ENCODE measurements around the gene WARS2.

Gene WARS2

DNA sequence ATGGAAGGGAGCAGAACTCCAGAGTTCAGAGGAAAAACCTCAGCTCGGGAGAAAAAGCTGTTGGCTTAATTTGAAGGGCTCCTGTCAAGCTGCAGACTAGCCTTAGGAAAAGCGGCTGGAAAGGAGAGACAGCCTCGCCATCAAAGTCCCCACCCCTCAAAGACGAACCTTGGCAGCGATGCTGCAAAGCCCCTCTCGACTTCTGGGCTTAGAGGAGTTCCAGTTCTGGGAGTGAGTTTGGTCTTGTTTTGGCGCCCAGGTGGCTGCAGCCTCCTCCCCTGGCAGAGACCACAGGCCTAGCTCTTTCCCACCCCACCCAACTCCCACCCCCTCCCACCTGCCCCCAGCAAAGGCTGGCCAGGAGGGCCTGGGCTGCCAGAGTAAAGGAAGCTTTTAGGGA lies 143.2 kb downstream of the WARS2 start:
- Histone ChIP-seq H3K4me3 (ENCODE audit: low read length) (no peak overlapping the region), H3K4me1 (ENCODE audit: insufficient read depth, low read length) (no peaks in the 10 kb centered on the region), H3K36me3 (ENCODE audit: insufficient read depth, low read length) (no peaks in the 10 kb centered on the region), H3K27me3 (ENCODE audit: insufficient read depth, low read length) (peaks cover 98% of the 10 kb centered on the region), H3K9me3 (ENCODE audit: low read length) (peaks cover 3% of the 10 kb centered on the region), H2AFZ (ENCODE audit: low read depth, low read length) (no peak overlapping the region)

GRCh38 chr1:118995312-118996016 lies 145.0 kb downstream of the WARS2 start:
- Histone ChIP-seq H3K4me3 (ENCODE audit: low read length) (no peak overlapping the region), H3K27me3 (ENCODE audit: insufficient read depth, low read length) (peaks cover 99% of the 10 kb centered on the region), H3K36me3 (ENCODE audit: insufficient read depth, low read length) (no peaks in the 10 kb centered on the region), H3K4me1 (ENCODE audit: insufficient read depth, low read length) (no peaks in the 10 kb centered on the region), H3K9me3 (ENCODE audit: low read length) (peaks cover 3% of the 10 kb centered on the region), H2AFZ (ENCODE audit: low read depth, low read length) (no peak overlapping the region)

DNA sequence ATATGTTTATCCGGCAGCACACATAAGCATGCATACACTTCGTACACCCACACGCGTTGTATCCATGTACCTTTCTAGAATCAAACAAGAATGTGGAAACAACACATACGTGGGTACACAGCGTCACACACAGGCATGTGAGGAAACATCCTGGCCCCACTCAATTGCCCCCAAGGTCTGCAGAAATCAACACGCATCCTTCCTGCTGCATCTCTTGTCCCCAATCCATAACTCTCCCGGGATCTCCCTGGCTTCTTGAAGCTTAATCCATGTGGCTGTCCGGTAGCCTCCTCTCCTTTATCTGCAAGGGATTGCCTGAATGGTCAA lies 146.8 kb downstream of the WARS2 start:
- no peak overlapping the region for H3K4me3 ChIP-seq (ENCODE audit: low read length)
- no peak overlapping the region for H2AFZ ChIP-seq (ENCODE audit: low read depth, low read length)
- H3K4me1 ChIP-seq (ENCODE audit: insufficient read depth, low read length), result peaks cover 4% of the 10 kb centered on the region
- peaks cover 3% of the 10 kb centered on the region for H3K9me3 ChIP-seq (ENCODE audit: low read length)
- no peaks in the 10 kb centered on the region for H3K36me3 ChIP-seq (ENCODE audit: insufficient read depth, low read length)
- peaks cover 99% of the 10 kb centered on the region for H3K27me3 ChIP-seq (ENCODE audit: insufficient read depth, low read length)

- Histone ChIP-seq H3K4me1 (ENCODE audit: insufficient read depth, low read length) (peaks cover 4% of the 10 kb centered on the region), H3K36me3 (ENCODE audit: insufficient read depth, low read length) (no peaks in the 10 kb centered on the region), H3K27me3 (ENCODE audit: insufficient read depth, low read length) (peaks cover 99% of the 10 kb centered on the region), H3K4me3 (ENCODE audit: low read length) (no peak overlapping the region), H2AFZ (ENCODE audit: low read depth, low read length) (no peak overlapping the region), H3K9me3 (ENCODE audit: low read length) (peaks cover 3% of the 10 kb centered on the region)
Observed at GRCh38 chr1:118992868-118993699, 147.4 kb downstream of the WARS2 start.

DNA sequence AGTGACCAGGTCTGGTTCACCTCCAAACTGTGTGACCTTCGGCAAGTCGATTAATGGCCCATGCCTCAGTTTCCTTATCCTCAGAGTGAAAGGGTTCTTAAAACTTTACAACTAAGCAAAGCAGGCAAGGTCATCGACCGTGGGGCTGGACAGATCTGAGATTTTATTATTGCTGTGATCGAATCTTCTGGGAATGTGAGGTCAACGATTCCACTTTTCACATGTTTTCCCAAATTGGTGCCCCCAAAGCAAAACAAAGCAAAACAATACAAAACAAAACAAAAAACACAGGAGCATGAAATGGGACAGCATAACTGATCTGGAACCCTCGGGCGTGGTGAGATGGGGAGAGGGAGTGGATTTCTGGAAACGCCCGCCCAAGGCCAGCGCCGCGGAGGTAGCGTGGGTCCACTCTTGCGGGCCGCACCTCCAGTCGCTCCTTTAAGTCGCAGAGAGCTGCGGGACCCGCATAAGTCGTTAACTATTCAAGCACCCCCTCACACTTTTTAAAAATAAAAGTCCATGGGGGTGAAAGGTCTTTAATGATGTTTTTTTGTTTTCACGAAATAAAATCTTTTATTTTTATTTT lies 148.1 kb downstream of the WARS2 start:
- Histone ChIP-seq H3K27me3 (ENCODE audit: insufficient read depth, low read length) (peaks cover 99% of the 10 kb centered on the region), H3K4me3 (ENCODE audit: low read length) (no peak overlapping the region), H2AFZ (ENCODE audit: low read depth, low read length) (no peak overlapping the region), H3K36me3 (ENCODE audit: insufficient read depth, low read length) (no peaks in the 10 kb centered on the region), H3K9me3 (ENCODE audit: low read length) (peaks cover 3% of the 10 kb centered on the region), H3K4me1 (ENCODE audit: insufficient read depth, low read length) (peaks cover 10% of the 10 kb centered on the region)

- Histone ChIP-seq H3K4me1 (ENCODE audit: insufficient read depth, low read length) (peaks cover 13% of the 10 kb centered on the region), H3K27me3 (ENCODE audit: insufficient read depth, low read length) (peaks cover 100% of the 10 kb centered on the region), H3K9me3 (ENCODE audit: low read length) (peaks cover 3% of the 10 kb centered on the region), H2AFZ (ENCODE audit: low read depth, low read length) (no peak overlapping the region), H3K36me3 (ENCODE audit: insufficient read depth, low read length) (no peaks in the 10 kb centered on the region), H3K4me3 (ENCODE audit: low read length) (no peak overlapping the region)
Observed at GRCh38 chr1:118991448-118991847, 149.0 kb downstream of the WARS2 start.

DNA sequence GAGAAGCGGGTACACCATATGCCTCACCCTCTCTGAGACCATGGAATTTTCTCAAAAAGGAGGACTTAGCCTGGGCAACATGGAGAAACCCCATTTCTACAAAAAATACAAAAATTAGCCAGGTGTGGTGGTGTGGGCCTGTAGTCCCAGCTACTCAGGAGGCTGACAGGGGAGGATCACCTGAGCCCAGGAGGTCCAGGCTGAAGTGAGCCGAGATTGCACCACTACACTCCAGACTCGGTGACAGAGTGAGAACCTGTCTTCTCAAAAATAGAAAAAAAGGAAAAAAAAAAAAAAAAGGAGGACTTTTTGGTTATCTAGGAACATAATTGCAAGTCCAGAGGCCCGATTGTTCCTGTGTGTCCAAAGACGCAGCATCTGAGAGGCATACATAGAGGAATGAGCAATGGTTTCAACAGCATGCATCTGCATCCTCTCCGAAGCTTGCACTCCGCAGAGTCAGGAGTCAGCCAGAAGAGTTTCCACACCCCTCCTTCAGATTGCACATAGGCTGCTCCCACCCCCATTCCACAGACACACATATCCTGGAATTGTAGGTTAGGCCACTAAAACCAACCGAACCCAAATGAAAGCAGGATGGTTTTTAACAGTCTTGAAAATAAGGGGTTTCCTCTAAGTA lies 149.8 kb downstream of the WARS2 start:
- H3K36me3 ChIP-seq (ENCODE audit: insufficient read depth, low read length), result no peaks in the 10 kb centered on the region
- no peak overlapping the region for H2AFZ ChIP-seq (ENCODE audit: low read depth, low read length)
- H3K9me3 ChIP-seq (ENCODE audit: low read length), result peaks cover 3% of the 10 kb centered on the region
- H3K4me3 ChIP-seq (ENCODE audit: low read length), result no peak overlapping the region
- H3K27me3 ChIP-seq (ENCODE audit: insufficient read depth, low read length), result peaks cover 100% of the 10 kb centered on the region
- peaks cover 13% of the 10 kb centered on the region for H3K4me1 ChIP-seq (ENCODE audit: insufficient read depth, low read length)

DNA sequence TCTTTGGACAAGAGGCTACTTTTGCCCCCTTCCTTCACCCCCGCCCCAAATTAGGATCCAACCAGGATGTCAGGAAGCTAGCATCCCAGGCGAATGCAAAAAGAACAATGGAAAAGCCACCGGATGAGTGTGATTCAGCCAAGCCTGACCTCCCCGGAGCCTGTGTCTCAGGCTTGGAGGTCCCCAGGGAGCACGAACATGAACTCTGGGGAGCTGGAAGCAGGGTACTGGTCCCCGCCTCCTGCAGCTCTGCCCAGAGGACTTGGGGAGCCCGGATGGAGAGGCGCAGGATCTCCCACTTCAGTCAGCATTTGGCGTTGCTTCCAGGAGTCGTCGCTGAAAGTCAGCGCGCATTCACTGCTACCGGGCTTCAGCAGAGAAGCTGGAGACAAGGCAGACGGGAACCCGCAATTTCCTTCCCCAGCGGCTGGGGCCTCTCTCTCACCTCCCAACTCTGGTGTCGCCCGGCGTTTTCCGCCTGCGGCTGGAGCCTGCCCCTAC lies 150.5 kb downstream of the WARS2 start:
- H3K4me3 ChIP-seq (ENCODE audit: low read length), result no peak overlapping the region
- H2AFZ ChIP-seq (ENCODE audit: low read depth, low read length), result no peak overlapping the region
- no peaks in the 10 kb centered on the region for H3K36me3 ChIP-seq (ENCODE audit: insufficient read depth, low read length)
- peaks cover 100% of the 10 kb centered on the region for H3K27me3 ChIP-seq (ENCODE audit: insufficient read depth, low read length)
- peaks cover 3% of the 10 kb centered on the region for H3K9me3 ChIP-seq (ENCODE audit: low read length)
- peaks cover 13% of the 10 kb centered on the region for H3K4me1 ChIP-seq (ENCODE audit: insufficient read depth, low read length)

DNA sequence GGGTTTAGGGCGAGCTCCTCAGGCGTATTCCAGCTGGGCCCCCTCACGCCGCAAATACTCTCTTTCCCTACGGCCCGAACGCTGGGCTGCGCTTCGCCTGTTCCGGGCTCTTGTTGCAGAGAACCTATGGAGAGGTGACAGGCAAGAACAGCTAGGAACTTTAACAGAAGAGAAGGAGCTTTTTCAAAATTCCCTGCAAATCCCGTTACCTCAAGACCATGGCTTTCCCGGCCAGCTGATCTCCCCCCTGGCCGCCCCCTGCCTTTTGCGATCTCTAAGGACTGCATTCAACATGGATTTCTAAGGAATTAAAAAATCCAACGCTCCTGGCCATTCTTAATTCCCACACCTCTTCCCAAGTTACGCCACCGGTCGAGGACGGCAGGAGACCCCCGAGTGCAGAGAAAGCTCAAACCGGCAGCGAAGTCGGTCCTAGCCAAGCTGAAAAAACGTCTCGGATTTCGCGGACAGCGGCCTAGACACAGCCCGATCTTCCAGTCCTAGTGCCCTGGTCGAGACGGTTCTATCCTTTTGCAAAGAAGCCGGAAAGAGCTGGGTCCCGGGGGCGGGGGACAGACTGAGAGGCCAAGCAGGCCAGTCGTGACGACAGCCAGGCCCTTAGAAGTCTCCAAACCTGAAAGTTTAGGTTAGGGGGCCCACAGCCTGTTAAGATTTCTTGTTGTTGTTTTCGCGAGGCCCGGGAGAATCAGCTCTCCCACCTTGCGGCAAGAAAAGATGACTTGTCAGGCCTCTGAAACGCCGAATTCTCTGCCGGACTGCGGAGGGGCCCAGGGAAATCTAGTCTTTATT lies 151.2 kb downstream of the WARS2 start:
- Histone ChIP-seq H2AFZ (ENCODE audit: low read depth, low read length) (no peak overlapping the region), H3K36me3 (ENCODE audit: insufficient read depth, low read length) (no peaks in the 10 kb centered on the region), H3K27me3 (ENCODE audit: insufficient read depth, low read length) (peaks cover 100% of the 10 kb centered on the region), H3K4me3 (ENCODE audit: low read length) (no peak overlapping the region), H3K9me3 (ENCODE audit: low read length) (peaks cover 3% of the 10 kb centered on the region), H3K4me1 (ENCODE audit: insufficient read depth, low read length) (peaks cover 13% of the 10 kb centered on the region)

DNA sequence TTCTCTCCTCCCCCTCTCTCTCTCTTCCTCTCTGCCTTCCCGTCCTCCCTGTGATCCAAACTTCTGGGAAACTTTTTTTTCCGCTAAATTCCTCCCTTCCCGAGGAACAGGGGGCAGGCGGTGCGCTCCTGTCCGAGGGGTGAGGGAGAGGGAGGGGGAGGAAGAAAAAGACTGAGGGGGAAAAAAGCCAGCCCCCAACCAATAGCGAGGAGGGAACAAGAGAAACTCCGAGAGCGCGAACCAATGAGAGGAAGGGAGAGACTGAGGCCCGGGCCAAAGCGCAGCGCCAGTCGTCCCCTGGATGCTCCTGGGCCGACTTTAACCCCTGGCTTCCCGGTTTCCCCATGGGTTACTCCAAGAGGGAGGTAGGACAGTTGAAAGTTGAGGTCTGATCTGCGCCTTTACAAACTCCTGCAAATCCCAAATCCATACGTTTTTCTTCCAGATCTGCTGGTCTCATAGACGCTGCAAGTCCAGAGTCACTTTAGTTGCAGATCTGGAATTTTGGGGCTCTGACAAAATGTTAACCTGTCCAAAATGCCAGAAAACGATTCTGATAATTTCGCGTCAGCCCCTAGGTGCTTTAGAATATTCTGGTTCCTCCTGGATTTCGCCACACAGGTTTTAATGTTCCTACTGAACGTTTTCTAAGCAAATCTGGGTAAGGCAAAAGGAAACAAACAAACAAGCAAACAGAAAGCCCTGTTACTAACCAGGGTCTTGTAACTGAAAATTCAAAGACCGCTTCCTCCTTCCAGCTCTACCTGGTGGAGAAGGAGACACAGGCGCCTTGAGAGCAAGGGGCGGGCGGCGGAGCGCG lies 152.1 kb downstream of the WARS2 start, which contains the start of gene TBX15:
Gene TBX15 (minus strand): TSS at position 158 of the 820 bp plus-strand sequence. CDS start 548 bp downstream, outside the sequence.
- peaks cover 4% of the 10 kb centered on the region for H3K9me3 ChIP-seq (ENCODE audit: low read length)
- peak within 1 kb of the TSS; percentile 82 for H2AFZ ChIP-seq (ENCODE audit: low read depth, low read length)
- H3K4me3 ChIP-seq (ENCODE audit: low read length), result peak within 1 kb of the TSS; percentile 6
- H3K27me3 ChIP-seq (ENCODE audit: insufficient read depth, low read length), result peaks cover 100% of the 10 kb centered on the region
- no peaks in the 10 kb centered on the region for H3K36me3 ChIP-seq (ENCODE audit: insufficient read depth, low read length)
- H3K4me1 ChIP-seq (ENCODE audit: insufficient read depth, low read length), result peaks cover 13% of the 10 kb centered on the region

- peak overlapping the region; percentile 82 for H2AFZ ChIP-seq (ENCODE audit: low read depth, low read length)
- peaks cover 8% of the 10 kb centered on the region for H3K9me3 ChIP-seq (ENCODE audit: low read length)
- H3K27me3 ChIP-seq (ENCODE audit: insufficient read depth, low read length), result peaks cover 100% of the 10 kb centered on the region
- peaks cover 13% of the 10 kb centered on the region for H3K4me1 ChIP-seq (ENCODE audit: insufficient read depth, low read length)
- H3K36me3 ChIP-seq (ENCODE audit: insufficient read depth, low read length), result no peaks in the 10 kb centered on the region
- peak overlapping the region; percentile 6 for H3K4me3 ChIP-seq (ENCODE audit: low read length)
Observed at GRCh38 chr1:118987468-118988185, 152.8 kb downstream of the WARS2 start.
